ENCODE data around the gene IRAK2.

GRCh38 chr3:10292505-10293419, 128.0 kb downstream of the IRAK2 start, which contains the start of gene GHRL:
- TF ChIP-seq CTCF (IDR thresholded peaks at IDR 0.05) (no peak), POLR2A (IDR thresholded peaks at IDR 0.05) (no peak)
